Renal cortical epithelial cell (primary cell): ENCODE results near the gene THSD4. TPM values are rescaled to one million over a fixed set of nuclear protein-coding genes. Genes with fewer than 3 reads are reported as not detected.
A peak's percentile ranks its signal among the peaks of the same experiment; 100 is the strongest.

Source experiments
- DNase-seq: peaks from one replicate; pipeline ENCODE4 v3.0.0-alpha.2; 2011; ENCODE audit warnings: low read depth
- total RNA-seq: library from RNA; depleted of rRNA; stranded (reverse); fragments of >200 nt; gene quantifications from 2 replicates; pipeline ENCODE4 v1.2.3, GENCODE V29; 2014

The THSD4 gene
- total RNA-seq, 1 donor from 2014 or later, result 58.6 TPM

- peak; percentile 83 for DNase-seq
Observed at GRCh38 chr15:71781179-71781964, 666.1 kb downstream of the THSD4 start.

GRCh38 chr15:71781965-71782265, 666.6 kb downstream of the THSD4 start:
- DNase-seq, result no peak

GRCh38 chr15:71782422-71783165, 667.3 kb downstream of the THSD4 start:
- DNase-seq, result no peak

- DNase-seq, result no peak
Observed at GRCh38 chr15:71784719-71785118, 669.4 kb downstream of the THSD4 start.

GRCh38 chr15:71785996-71786395, 670.7 kb downstream of the THSD4 start:
- peak; percentile 66 for DNase-seq

- DNase-seq, result no peak
Observed at GRCh38 chr15:71786673-71787072, 671.4 kb downstream of the THSD4 start.

GRCh38 chr15:71788646-71789579, 673.6 kb downstream of the THSD4 start:
- no peak for DNase-seq

- DNase-seq, result no peak
Observed at GRCh38 chr15:71789616-71790015, 674.3 kb downstream of the THSD4 start.

GRCh38 chr15:71790081-71790480, 674.8 kb downstream of the THSD4 start:
- peak; percentile 74 for DNase-seq

- DNase-seq, result no peak
Observed at GRCh38 chr15:71791975-71792374, 676.7 kb downstream of the THSD4 start.

- DNase-seq, result peak; percentile 96
Observed at GRCh38 chr15:71792521-71792920, 677.2 kb downstream of the THSD4 start.

- no peak for DNase-seq
Observed at GRCh38 chr15:71798641-71799040, 683.4 kb downstream of the THSD4 start.

- DNase-seq, result peak; percentile 83
Observed at GRCh38 chr15:71800190-71800589, 684.9 kb downstream of the THSD4 start.

GRCh38 chr15:71800835-71801745, 685.8 kb downstream of the THSD4 start:
- DNase-seq, result peak; percentile 87

GRCh38 chr15:71801935-71802655, 686.8 kb downstream of the THSD4 start:
- DNase-seq, result no peak

- DNase-seq, result no peak
Observed at GRCh38 chr15:71802770-71803169, 687.5 kb downstream of the THSD4 start.

- DNase-seq, result no peak
Observed at GRCh38 chr15:71804226-71804625, 689.0 kb downstream of the THSD4 start.

- no peak for DNase-seq
Observed at GRCh38 chr15:71804695-71805470, 689.6 kb downstream of the THSD4 start.

- peak; percentile 62 for DNase-seq
Observed at GRCh38 chr15:71806452-71806931, 691.2 kb downstream of the THSD4 start.
